MM.1S (cell line): Measurements from ENCODE around the gene TMEFF2.

Experiments used
- DNase-seq: peaks from one replicate; pipeline ENCODE4 v3.0.0-alpha.2; 2015
- H2AFZ ChIP-seq: fragments of 300-600 bp; sonication (generic); 2 replicates; pipeline ENCODE4 v1.6.0; 2016; ENCODE audit warnings: antibody characterized with exemption, low read length
- H3F3A ChIP-seq: fragments of 300-600 bp; sonication (generic); 2 replicates; pipeline ENCODE4 v1.6.1; 2016; ENCODE audit warnings: mild to moderate bottlenecking, antibody characterized with exemption, low read length, moderate library complexity, mixed read lengths; ENCODE audit not compliant: insufficient read depth
- H3K27ac ChIP-seq: fragments of 300-600 bp; sonication (generic); 2 replicates; pipeline ENCODE4 v1.5.1; 2016; ENCODE audit warnings: mild to moderate bottlenecking, low read length
- H3K27me3 ChIP-seq: fragments of 300-600 bp; sonication (generic); replicated peaks from 2 replicates; pipeline ENCODE4 v1.6.0; 2016; ENCODE audit warnings: low read length; ENCODE audit not compliant: insufficient read depth
- H3K36me3 ChIP-seq: fragments of 300-600 bp; sonication (generic); replicated peaks from 2 replicates; pipeline ENCODE4 v1.6.1; 2016; ENCODE audit warnings: mild to moderate bottlenecking, low read length, mixed read lengths; ENCODE audit not compliant: insufficient read depth
- H3K4me1 ChIP-seq: fragments of 300-600 bp; sonication (generic); 2 replicates; pipeline ENCODE4 v1.6.1; 2016; ENCODE audit warnings: low read length, mixed read lengths
- H3K4me2 ChIP-seq: fragments of 300-600 bp; sonication (generic); 2 replicates; pipeline ENCODE4 v1.6.0; 2016; ENCODE audit warnings: low read depth, low read length
- H3K4me3 ChIP-seq: fragments of 300-600 bp; sonication (generic); 2 replicates; pipeline ENCODE4 v1.5.1; 2016; ENCODE audit warnings: low read length, mixed read lengths
- H3K79me2 ChIP-seq: fragments of 300-600 bp; sonication (generic); 2 replicates; pipeline ENCODE4 v1.6.1; 2016; ENCODE audit warnings: mixed run types, low read length, mixed read lengths
- H3K9ac ChIP-seq: fragments of 300-600 bp; sonication (generic); 2 replicates; pipeline ENCODE4 v1.6.1; 2016; ENCODE audit warnings: low read length, mixed read lengths
- H3K9me2 ChIP-seq: fragments of 300-600 bp; sonication (generic); replicated peaks from 2 replicates; pipeline ENCODE4 v1.6.1; 2016; ENCODE audit warnings: mild to moderate bottlenecking, low read length, mixed read lengths; ENCODE audit not compliant: insufficient read depth
- H3K9me3 ChIP-seq: fragments of 300-600 bp; sonication (generic); replicated peaks from 2 replicates; pipeline ENCODE4 v1.6.1; 2016; ENCODE audit warnings: mild to moderate bottlenecking, low read length, mixed read lengths; ENCODE audit not compliant: insufficient read depth
- H4K20me1 ChIP-seq: fragments of 300-600 bp; sonication (generic); 2 replicates; pipeline ENCODE4 v1.6.1; 2016; ENCODE audit warnings: mild to moderate bottlenecking, low read length, moderate library complexity, mixed read lengths; ENCODE audit not compliant: insufficient read depth
- CTCF ChIP-seq: fragments of 300-600 bp; sonication (generic); IDR thresholded peaks from 2 replicates; pipeline ENCODE4 v1.5.1; 2016; ENCODE audit warnings: antibody characterized with exemption, low read length, mixed read lengths
- EZH2 ChIP-seq: fragments of 300-600 bp; sonication (generic); optimal IDR thresholded peaks from 2 replicates; pipeline ENCODE3; 2017; ENCODE audit warnings: low read depth, mild to moderate bottlenecking, antibody characterized with exemption, low read length, mixed read lengths
- EZH2phosphoT487 ChIP-seq: fragments of 300-600 bp; sonication (generic); IDR thresholded peaks from 2 replicates; pipeline ENCODE4 v1.6.1; 2018; ENCODE audit warnings: antibody characterized with exemption, low read length

The TMEFF2 gene

GRCh38 chr2:191920502-191920901, 274.2 kb downstream of the TMEFF2 start:
- H3K9me2 ChIP-seq, result no peaks in the 10 kb centered on the region
- H3K27me3 ChIP-seq, result no peaks in the 10 kb centered on the region
- H3K27ac ChIP-seq, result no peak overlapping the region
- no peaks in the 10 kb centered on the region for H3K79me2 ChIP-seq
- no peaks in the 10 kb centered on the region for H3K9me3 ChIP-seq
- no peak for DNase-seq
- no peaks in the 10 kb centered on the region for H3K36me3 ChIP-seq
- no peak overlapping the region for H2AFZ ChIP-seq
- H4K20me1 ChIP-seq, result no peaks in the 10 kb centered on the region
- no peak overlapping the region for H3K4me3 ChIP-seq
- no peak overlapping the region for H3K9ac ChIP-seq
- TF ChIP-seq EZH2phosphoT487 (no peak), EZH2 (no peak), CTCF (no peak)
- H3K4me1 ChIP-seq, result no peaks in the 10 kb centered on the region
- no peak overlapping the region for H3K4me2 ChIP-seq
- H3F3A ChIP-seq, result no peaks in the 10 kb centered on the region

- H3K27me3 ChIP-seq, result no peaks in the 10 kb centered on the region
- H3K9me2 ChIP-seq, result no peaks in the 10 kb centered on the region
- no peak overlapping the region for H3K4me2 ChIP-seq
- no peaks in the 10 kb centered on the region for H3K9me3 ChIP-seq
- no peak overlapping the region for H2AFZ ChIP-seq
- no peak overlapping the region for H3K9ac ChIP-seq
- no peaks in the 10 kb centered on the region for H3K36me3 ChIP-seq
- TF ChIP-seq CTCF (no peak), EZH2 (no peak), EZH2phosphoT487 (no peak)
- no peak overlapping the region for H3K27ac ChIP-seq
- H3F3A ChIP-seq, result no peaks in the 10 kb centered on the region
- no peaks in the 10 kb centered on the region for H3K4me1 ChIP-seq
- H3K79me2 ChIP-seq, result no peaks in the 10 kb centered on the region
- H3K4me3 ChIP-seq, result no peak overlapping the region
- no peaks in the 10 kb centered on the region for H4K20me1 ChIP-seq
- no peak for DNase-seq
Observed at GRCh38 chr2:191917967-191918651, 276.6 kb downstream of the TMEFF2 start.

- H4K20me1 ChIP-seq, result no peaks in the 10 kb centered on the region
- H3K4me1 ChIP-seq, result no peaks in the 10 kb centered on the region
- H3K9me2 ChIP-seq, result no peaks in the 10 kb centered on the region
- H3K4me3 ChIP-seq, result no peak overlapping the region
- DNase-seq, result no peak
- no peaks in the 10 kb centered on the region for H3F3A ChIP-seq
- no peaks in the 10 kb centered on the region for H3K36me3 ChIP-seq
- H3K4me2 ChIP-seq, result no peak overlapping the region
- TF ChIP-seq EZH2, result no peak
- no peak for TF ChIP-seq EZH2phosphoT487
- TF ChIP-seq CTCF, result no peak
- H2AFZ ChIP-seq, result no peak overlapping the region
- no peak overlapping the region for H3K9ac ChIP-seq
- H3K79me2 ChIP-seq, result no peaks in the 10 kb centered on the region
- H3K27ac ChIP-seq, result no peak overlapping the region
- no peaks in the 10 kb centered on the region for H3K9me3 ChIP-seq
- H3K27me3 ChIP-seq, result no peaks in the 10 kb centered on the region
Observed at GRCh38 chr2:191917430-191917881, 277.3 kb downstream of the TMEFF2 start.
